Psoas muscle (tissue), 8 donors: Measurements from ENCODE around the gene HAPLN3. TPM values are rescaled to one million over a fixed set of nuclear protein-coding genes. Genes with fewer than 3 reads are reported as not detected.

Experiments
- ATAC-seq, 4 donors: fragments of 200-7000 bp; cut with Tn5 transposase; one replicate each; pipeline ENCODE4 v1.9.1; 2020; ENCODE audit warnings: moderate library complexity in 3 of 4, mild to moderate bottlenecking in 2 of 4
- DNase-seq, 2 donors: peaks; one replicate each; pipeline ENCODE4 v3.0.0-alpha.2; 2020
- H3K27ac ChIP-seq: fragments of 200-600 bp; one replicate; pipeline ENCODE4 v1.8.0; 2022
- H3K27me3 ChIP-seq, 3 donors: fragments of 200-600 bp in 1 of 3; one replicate each; pipeline versions ENCODE4 v1.6.1 to v1.8.0; 2013 to 2022; ENCODE audit warnings: low read length in 2 of 3, mild to moderate bottlenecking in 2 of 3, moderate library complexity in 1 of 3; ENCODE audit not compliant: insufficient read depth in 3 of 3
- H3K36me3 ChIP-seq, 2 donors: fragments of 200-600 bp in 1 of 2; one replicate each; pipeline versions ENCODE4 v1.6.1 to v1.8.0; 2013 to 2022; ENCODE audit warnings: low read depth in 1 of 2, mild to moderate bottlenecking in 1 of 2, moderate library complexity in 1 of 2; ENCODE audit not compliant: insufficient read depth in 1 of 2
- H3K4me1 ChIP-seq: fragments of 200-600 bp; one replicate; pipeline ENCODE4 v1.8.0; 2022
- H3K4me3 ChIP-seq: fragments of 200-600 bp; one replicate; pipeline ENCODE4 v1.8.0; 2022; ENCODE audit warnings: mild to moderate bottlenecking
- H3K9me3 ChIP-seq: fragments of 200-600 bp; one replicate; pipeline ENCODE4 v1.8.0; 2022
- CTCF ChIP-seq: fragments of 200-600 bp; IDR thresholded peaks from one replicate; pipeline ENCODE4 v1.8.0; 2022; ENCODE audit warnings: antibody characterized with exemption
- WGBS, 3 donors: extraction: QIAGEN DNeasy Blood & Tissue Kit; methylation state at CpG; one replicate each; pipeline versions ENCODE4 v1.1.6 to v1.1.7; 2013; 5-methylcytosine and 5-hydroxymethylcytosine counted together
- intact Hi-C, 2 donors: fragments of 100-400 bp; cut with DNase I; formaldehyde crosslinking; loops; one replicate each; pipeline versions ENCODE4 v1.11.0 to v1.14.2; 2022
- polyA plus RNA-seq, 3 donors: library from polyadenylated mRNA; stranded (reverse); fragments of 200-250 nt; gene quantifications; one replicate each; pipeline ENCODE4 v1.2.3, GENCODE V29; 2013
- total RNA-seq, 4 donors: library from RNA; stranded (reverse); fragmentation: NEBNext Ultra II Directional in 2 of 4; extraction: Animal tissue kit (Norgen Biotek cat#: 25700) in 2 of 4; gene quantifications; one replicate each; pipeline versions ENCODE4 v1.2.1 to v1.2.4, GENCODE V29; 2021 to 2023
- donor health status: healthy with polysubstance abuse.
- donor health status: DM: no; HTN: no; CAD: no; lungs with moderate emphysema.
- donor health status: Bipolar disorder and iron deficiency.
- donor health status: healthy.
- donor health status: DM: yes; HTN: yes; CAD: no.
- donor health status: DM: no; HTN: no; CAD: no.
- donor health status: DM: no; HTN: no; CAD: no.
- donor health status: DM: yes; HTN: yes; CAD: no.

Gene HAPLN3
- total and polyA plus RNA-seq, 7 donors: 1.2 to 5.8 (median 3.9) TPM

DNA sequence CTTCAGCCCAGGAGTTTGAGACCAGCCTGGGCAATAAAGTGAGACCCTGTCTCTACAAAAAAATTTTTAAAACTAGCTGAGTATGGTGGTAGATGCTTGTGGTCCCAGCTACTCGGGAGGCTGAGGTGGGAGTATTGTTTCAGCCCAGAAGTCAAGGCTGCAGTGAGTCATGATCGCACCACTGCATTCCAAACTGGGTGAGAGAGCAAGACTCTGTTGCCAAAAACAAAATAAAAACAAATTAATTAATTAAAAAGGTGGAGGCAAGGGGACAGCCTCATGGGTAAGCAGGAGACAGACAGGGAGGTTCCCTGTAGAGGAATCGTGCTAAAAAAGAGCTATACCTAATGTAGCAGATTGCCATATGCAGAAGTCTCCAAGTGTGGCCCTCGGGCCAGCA is 12.6 kb downstream of the HAPLN3 start:
- DNase-seq (no peak), ATAC-seq (no peak)
- Histone ChIP-seq H3K4me1 (no peaks in the 10 kb centered on the region), H3K36me3 (peaks cover 0 to 14% of the 10 kb centered on the region in 2 donors), H3K27ac (no peak overlapping the region), H3K4me3 (no peak overlapping the region), H3K27me3 (no peaks in the 10 kb centered on the region), H3K9me3 (no peaks in the 10 kb centered on the region)
- intact Hi-C loops: no loop called here
- 80 to 88% (median 81%) methylated on average over 4 of the region's 4 CpGs for whole genome bisulfite sequencing, 3 donors
- TF ChIP-seq CTCF: no peak

DNA sequence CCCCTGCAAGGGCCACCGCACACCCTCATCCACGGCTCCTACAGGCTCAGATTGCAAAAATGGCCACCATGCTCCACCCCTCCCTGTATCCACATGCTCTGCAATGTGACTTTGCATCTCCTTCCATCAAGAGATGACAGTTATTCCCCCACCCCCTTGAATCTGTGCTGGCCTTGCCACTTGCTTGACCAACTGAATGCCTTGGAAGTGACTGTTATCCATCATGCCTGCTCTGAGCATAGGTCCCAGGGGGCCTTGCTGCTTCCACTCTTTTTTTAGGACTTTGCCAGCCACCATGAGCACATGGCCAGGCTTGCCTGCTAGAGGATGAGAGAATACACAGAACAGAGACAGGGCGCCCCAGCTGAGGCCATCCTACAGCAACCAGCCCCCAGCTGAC is 13.6 kb downstream of the HAPLN3 start:
- no peak overlapping the region for H3K4me3 ChIP-seq
- intact Hi-C loops: no loop called here

DNA sequence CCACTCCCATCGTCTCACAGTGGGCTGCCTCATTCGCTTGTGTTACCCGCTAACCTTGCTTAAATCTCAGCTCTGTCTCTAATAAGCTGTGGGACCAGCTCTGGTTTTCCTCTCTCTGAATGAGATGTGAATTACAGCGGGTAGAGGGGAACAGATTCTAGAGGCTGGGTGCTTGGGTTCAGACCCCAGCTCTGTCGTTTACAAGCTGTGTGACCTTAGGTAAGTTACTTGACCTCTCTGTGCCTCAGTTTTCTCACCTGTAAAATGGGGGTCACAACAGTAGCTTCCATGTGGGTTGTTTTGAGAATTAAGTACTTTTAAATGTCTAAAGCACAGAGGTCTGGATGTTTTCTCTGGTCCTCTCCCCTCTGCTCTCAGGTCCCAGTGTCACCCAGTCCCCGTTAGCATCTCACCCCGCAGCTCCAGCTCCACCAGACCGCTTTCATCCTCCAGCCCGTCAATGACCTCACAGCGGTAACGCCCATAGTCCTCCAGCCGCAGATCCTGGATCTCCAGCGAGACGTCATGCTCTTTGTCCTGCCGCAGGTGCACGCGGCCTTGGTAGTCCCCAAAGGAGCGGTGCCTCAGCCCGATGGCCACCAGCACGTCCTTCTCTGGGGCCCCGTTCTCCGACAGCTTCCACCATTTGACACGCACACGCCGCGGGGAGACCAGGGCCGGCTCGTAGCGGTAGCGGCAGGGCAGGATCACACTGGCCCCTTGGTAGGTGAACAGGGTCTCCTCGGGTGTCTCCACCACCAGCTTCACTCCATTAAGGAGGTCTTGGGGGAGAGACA is 14.2 kb downstream of the HAPLN3 start:
- Histone ChIP-seq H3K27me3 (no peaks in the 10 kb centered on the region), H3K4me1 (no peaks in the 10 kb centered on the region), H3K9me3 (no peaks in the 10 kb centered on the region), H3K27ac (no peak overlapping the region), H3K36me3 (peaks cover 0 to 17% of the 10 kb centered on the region in 2 donors), H3K4me3 (no peak overlapping the region)
- DNase-seq (no peak), ATAC-seq (no peak)
- TF ChIP-seq CTCF: no peak
- 93 to 94% (median 93%) methylated on average over 31 of the region's 31 CpGs for WGBS, 3 donors
- intact Hi-C loops: no loop called here

More for the DNA sequence above, 13.6 kb downstream of the HAPLN3 start:
- Histone ChIP-seq H3K27me3 (no peaks in the 10 kb centered on the region), H3K9me3 (no peaks in the 10 kb centered on the region), H3K27ac (no peak overlapping the region), H3K4me1 (no peaks in the 10 kb centered on the region), H3K36me3 (peaks cover 0 to 14% of the 10 kb centered on the region in 2 donors)
- ATAC-seq (no peak), DNase-seq (no peak)
- no peak for TF ChIP-seq CTCF
- 88 to 95% (median 93%) methylated on average over 3 of the region's 3 CpGs for WGBS, 3 donors

- ATAC-seq (peak; percentile 66 to 73 (median 71)), DNase-seq (peak in 1 of 2 donors; percentile 71)
- Histone ChIP-seq H3K27me3 (peaks cover 0 to 2% (median 0%) of the 10 kb centered on the region in 3 donors), H3K4me1 (peaks cover 4% of the 10 kb centered on the region), H3K27ac (no peak overlapping the region), H3K4me3 (no peak overlapping the region), H3K9me3 (no peaks in the 10 kb centered on the region), H3K36me3 (peaks cover 0 to 13% of the 10 kb centered on the region in 2 donors)
- whole genome bisulfite sequencing, 3 donors: 73 to 80% (median 79%) methylated on average over 18 of the region's 18 CpGs
- intact Hi-C loops: no loop called here
- peak; percentile 47 for TF ChIP-seq CTCF
Observed at GRCh38 chr15:88878720-88879184, 16.6 kb downstream of the HAPLN3 start.
